A549 treated with Hydrocortisone at 1 μM for 4 hours (cell line): ENCODE results near the gene HBZ. TPM values are rescaled to one million over a fixed set of nuclear protein-coding genes. Genes with fewer than 3 reads are reported as not detected.

ENCODE experiments used
- total RNA-seq: library from RNA; stranded (reverse); fragments of 200-300 nt; extraction: Qiagen RNA extraction; gene quantifications from 5 replicates; pipeline ENCODE4 v1.2.3, GENCODE V29; 2022

The HBZ gene
- 0.23 TPM in 1 of 5 replicates, not detected in the others for total RNA-seq

DNA sequence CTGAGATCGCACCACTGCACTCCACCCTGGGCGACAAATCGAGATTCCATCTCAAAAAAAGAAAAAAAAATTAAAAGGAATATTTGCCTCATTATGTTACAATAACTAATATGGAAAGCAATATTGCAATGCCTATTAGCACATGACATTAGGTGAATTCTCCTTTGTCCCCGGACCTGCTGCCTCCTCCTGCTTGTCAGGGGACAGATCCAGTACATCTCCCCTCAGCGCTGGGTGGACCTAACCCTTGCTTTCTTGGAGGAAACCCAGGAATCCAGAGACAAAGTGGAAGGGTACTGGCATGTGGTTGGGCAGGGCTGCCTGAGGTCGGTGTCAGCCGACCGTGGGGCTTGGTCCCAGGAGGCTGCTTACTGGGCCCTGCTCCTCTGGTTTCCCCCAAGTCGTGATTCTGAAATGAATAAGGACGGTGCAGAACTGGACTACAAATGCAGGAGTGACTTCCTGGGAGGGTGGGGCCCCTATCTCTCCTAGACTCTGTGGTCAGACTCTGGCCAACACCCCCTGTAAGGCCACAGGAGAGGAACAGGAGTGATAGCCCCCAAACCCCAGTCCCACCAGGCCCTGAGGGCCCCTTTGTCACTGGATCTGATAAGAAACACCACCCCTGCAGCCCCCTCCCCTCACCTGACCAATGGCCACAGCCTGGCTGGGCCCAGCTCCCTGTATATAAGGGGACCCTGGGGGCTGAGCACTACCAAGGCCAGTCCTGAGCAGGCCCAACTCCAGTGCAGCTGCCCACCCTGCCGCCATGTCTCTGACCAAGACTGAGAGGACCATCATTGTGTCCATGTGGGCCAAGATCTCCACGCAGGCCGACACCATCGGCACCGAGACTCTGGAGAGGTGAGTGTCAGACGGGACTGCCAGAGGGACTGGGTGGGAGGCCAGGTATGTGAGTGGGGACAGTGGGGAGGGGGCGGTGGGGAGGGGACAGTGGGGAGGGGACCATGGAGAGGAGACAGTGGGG is at the start of gene HBZ:
TSS of gene HBZ (plus strand) at position 504 of the 988 bp plus-strand sequence. CDS start at position 770, 266 bp downstream.

DNA sequence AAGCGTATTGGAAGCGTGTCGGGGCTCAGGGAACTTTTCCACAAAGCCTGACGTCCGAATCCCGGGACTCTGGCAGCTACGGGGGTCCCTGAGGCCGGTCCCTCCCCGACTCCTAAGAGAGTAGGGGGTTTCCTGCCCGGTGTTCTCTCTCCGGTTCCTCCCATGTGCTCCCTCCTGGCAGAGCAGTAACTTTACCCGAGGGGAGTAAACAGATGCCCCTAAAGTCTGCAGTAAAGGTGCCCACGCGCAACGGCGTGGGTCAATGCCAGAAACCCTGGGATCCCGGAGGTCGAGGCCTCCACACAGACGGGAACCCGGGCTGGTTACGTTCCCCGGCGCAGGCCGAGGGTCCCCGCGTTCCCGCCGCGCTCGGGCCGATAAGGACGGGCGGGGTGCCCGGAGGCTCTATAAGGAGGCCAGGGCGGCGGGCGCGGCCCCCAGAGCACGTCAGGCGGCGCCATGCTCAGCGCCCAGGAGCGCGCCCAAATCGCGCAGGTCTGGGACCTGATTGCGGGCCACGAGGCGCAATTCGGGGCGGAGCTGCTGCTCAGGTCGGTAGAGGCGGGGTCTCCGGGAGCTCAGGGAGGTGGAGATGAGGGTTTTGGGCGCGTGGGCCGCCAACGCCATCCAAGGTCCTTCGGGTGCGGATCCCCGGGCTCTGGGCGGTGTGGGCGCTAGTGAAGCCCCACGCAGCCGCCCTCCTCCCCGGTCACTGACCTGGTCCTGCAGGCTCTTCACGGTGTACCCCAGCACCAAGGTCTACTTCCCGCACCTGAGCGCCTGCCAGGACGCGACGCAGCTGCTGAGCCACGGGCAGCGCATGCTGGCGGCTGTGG is 13.3 kb downstream of the HBZ start, which contains the start of gene HBM:
TSS of gene HBM (plus strand) at position 440 of the 836 bp plus-strand sequence. CDS start at position 460, 20 bp downstream.

DNA sequence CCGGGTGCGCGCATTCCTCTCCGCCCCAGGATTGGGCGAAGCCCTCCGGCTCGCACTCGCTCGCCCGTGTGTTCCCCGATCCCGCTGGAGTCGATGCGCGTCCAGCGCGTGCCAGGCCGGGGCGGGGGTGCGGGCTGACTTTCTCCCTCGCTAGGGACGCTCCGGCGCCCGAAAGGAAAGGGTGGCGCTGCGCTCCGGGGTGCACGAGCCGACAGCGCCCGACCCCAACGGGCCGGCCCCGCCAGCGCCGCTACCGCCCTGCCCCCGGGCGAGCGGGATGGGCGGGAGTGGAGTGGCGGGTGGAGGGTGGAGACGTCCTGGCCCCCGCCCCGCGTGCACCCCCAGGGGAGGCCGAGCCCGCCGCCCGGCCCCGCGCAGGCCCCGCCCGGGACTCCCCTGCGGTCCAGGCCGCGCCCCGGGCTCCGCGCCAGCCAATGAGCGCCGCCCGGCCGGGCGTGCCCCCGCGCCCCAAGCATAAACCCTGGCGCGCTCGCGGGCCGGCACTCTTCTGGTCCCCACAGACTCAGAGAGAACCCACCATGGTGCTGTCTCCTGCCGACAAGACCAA is 20.0 kb downstream of the HBZ start, which contains the start of gene HBA2:
TSS of gene HBA2 (plus strand) at position 503 of the 568 bp plus-strand sequence. CDS start at position 540, 37 bp downstream.

DNA sequence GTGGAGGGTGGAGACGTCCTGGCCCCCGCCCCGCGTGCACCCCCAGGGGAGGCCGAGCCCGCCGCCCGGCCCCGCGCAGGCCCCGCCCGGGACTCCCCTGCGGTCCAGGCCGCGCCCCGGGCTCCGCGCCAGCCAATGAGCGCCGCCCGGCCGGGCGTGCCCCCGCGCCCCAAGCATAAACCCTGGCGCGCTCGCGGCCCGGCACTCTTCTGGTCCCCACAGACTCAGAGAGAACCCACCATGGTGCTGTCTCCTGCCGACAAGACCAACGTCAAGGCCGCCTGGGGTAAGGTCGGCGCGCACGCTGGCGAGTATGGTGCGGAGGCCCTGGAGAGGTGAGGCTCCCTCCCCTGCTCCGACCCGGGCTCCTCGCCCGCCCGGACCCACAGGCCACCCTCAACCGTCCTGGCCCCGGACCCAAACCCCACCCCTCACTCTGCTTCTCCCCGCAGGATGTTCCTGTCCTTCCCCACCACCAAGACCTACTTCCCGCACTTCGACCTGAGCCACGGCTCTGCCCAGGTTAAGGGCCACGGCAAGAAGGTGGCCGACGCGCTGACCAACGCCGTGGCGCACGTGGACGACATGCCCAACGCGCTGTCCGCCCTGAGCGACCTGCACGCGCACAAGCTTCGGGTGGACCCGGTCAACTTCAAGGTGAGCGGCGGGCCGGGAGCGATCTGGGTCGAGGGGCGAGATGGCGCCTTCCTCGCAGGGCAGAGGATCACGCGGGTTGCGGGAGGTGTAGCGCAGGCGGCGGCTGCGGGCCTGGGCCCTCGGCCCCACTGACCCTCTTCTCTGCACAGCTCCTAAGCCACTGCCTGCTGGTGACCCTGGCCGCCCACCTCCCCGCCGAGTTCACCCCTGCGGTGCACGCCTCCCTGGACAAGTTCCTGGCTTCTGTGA is 24.3 kb downstream of the HBZ start, which contains the start of gene HBA1:
TSS of gene HBA1 (plus strand) at position 204 of the 906 bp plus-strand sequence. CDS start at position 241, 37 bp downstream.

DNA sequence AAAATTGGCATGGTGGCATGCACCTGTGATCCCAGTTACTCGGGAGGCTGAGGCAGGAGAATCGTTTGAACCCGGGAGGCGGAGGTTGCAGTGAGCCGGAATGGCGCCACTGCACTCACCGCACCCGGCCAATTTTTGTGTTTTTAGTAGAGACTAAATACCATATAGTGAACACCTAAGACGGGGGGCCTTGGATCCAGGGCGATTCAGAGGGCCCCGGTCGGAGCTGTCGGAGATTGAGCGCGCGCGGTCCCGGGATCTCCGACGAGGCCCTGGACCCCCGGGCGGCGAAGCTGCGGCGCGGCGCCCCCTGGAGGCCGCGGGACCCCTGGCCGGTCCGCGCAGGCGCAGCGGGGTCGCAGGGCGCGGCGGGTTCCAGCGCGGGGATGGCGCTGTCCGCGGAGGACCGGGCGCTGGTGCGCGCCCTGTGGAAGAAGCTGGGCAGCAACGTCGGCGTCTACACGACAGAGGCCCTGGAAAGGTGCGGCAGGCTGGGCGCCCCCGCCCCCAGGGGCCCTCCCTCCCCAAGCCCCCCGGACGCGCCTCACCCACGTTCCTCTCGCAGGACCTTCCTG is 27.7 kb downstream of the HBZ start, which contains the start of gene HBQ1:
TSS of gene HBQ1 (plus strand) at position 359 of the 575 bp plus-strand sequence. CDS start at position 387, 28 bp downstream.

Other genes starting within 250 kb of the HBZ start
- gene POLR3K, start 99.0 kb upstream of the HBZ start, total RNA-seq: 31.2 to 39.4 TPM (median 33.4 TPM) in 5 replicates
- 54.8 to 83.1 TPM (median 72.6 TPM) in 5 replicates for gene SNRNP25, start 98.8 kb upstream of the HBZ start, total RNA-seq
- 20.5 to 30.0 TPM (median 27.7 TPM) in 5 replicates for gene RHBDF1, start 80.0 kb upstream of the HBZ start, total RNA-seq
- 55.3 to 74.6 TPM (median 72.3 TPM) in 5 replicates for gene MPG, start 74.4 kb upstream of the HBZ start, total RNA-seq
- 25.6 to 29.5 TPM (median 27.5 TPM) in 5 replicates for gene NPRL3, start 14.0 kb upstream of the HBZ start, total RNA-seq
- not detected in 5 replicates for gene HBM, start 13.3 kb downstream of the HBZ start, total RNA-seq
- gene HBA2, start 20.2 kb downstream of the HBZ start, total RNA-seq: 0.20 to 0.33 TPM in 2 of 5 replicates, not detected in the others
- gene HBA1, start 24.0 kb downstream of the HBZ start, total RNA-seq: 1.2 to 2.3 TPM (median 1.8 TPM) in 5 replicates
- gene HBQ1, start 27.8 kb downstream of the HBZ start, total RNA-seq: 3.7 to 8.3 TPM (median 6.4 TPM) in 5 replicates
- 39.7 to 48.5 TPM (median 45.4 TPM) in 5 replicates for gene LUC7L, start 76.8 kb downstream of the HBZ start, total RNA-seq
- gene FAM234A, start 82.2 kb downstream of the HBZ start, total RNA-seq: 45.1 to 53.9 TPM (median 47.5 TPM) in 5 replicates
- gene RGS11, start 123.3 kb downstream of the HBZ start, total RNA-seq: 3.5 to 5.0 TPM (median 4.4 TPM) in 5 replicates
- 2.1 to 3.7 TPM (median 3.2 TPM) in 5 replicates for gene ARHGDIG, start 127.9 kb downstream of the HBZ start, total RNA-seq
- 0.48 to 0.86 TPM (median 0.68 TPM) in 5 replicates for gene PDIA2, start 130.5 kb downstream of the HBZ start, total RNA-seq
- gene AXIN1, start 200.1 kb downstream of the HBZ start, total RNA-seq: 27.8 to 33.2 TPM (median 30.5 TPM) in 5 replicates
- 119 to 133 TPM (median 126 TPM) in 5 replicates for gene MRPL28, start 217.9 kb downstream of the HBZ start, total RNA-seq
- gene PGAP6, start 229.3 kb downstream of the HBZ start, total RNA-seq: 29.5 to 37.7 TPM (median 32.3 TPM) in 5 replicates
- gene NME4, start 244.6 kb downstream of the HBZ start, total RNA-seq: 259 to 426 TPM (median 418 TPM) in 5 replicates
- 22.5 to 29.1 TPM (median 26.7 TPM) in 5 replicates for gene DECR2, start 249.2 kb downstream of the HBZ start, total RNA-seq